Brain microvascular endothelial cell (primary cell): ENCODE measurements around the gene PRDM15.
A peak's percentile ranks its signal among the peaks of the same experiment; 100 is the strongest.

ENCODE experiments used
- DNase-seq: peaks from one replicate; pipeline ENCODE4 v3.0.0-alpha.2; 2020
- H3K27ac ChIP-seq: fragments of 250-450 bp; sonication (Bioruptor Pico); 2 replicates; pipeline ENCODE4 v1.5.1; 2020; ENCODE audit warnings: mild to moderate bottlenecking, moderate library complexity
- H3K27me3 ChIP-seq: fragments of 250-450 bp; sonication (Bioruptor Pico); replicated peaks from 2 replicates; pipeline ENCODE4 v1.5.1; 2020; ENCODE audit warnings: mild to moderate bottlenecking
- H3K36me3 ChIP-seq: fragments of 250-450 bp; sonication (Bioruptor Pico); replicated peaks from 2 replicates; pipeline ENCODE4 v1.5.1; 2020; ENCODE audit warnings: mild to moderate bottlenecking
- H3K4me3 ChIP-seq: 2 replicates; pipeline ENCODE4 v1.5.1; 2011; ENCODE audit warnings: low read depth, mild to moderate bottlenecking, control low read depth, low read length, moderate library complexity
- CTCF ChIP-seq: IDR thresholded peaks from 2 replicates; pipeline ENCODE4 v1.5.1; 2011; ENCODE audit warnings: low read depth, mild to moderate bottlenecking, moderate library complexity, low read length, control low read depth, inconsistent platforms; ENCODE audit errors: missing control alignments
- in situ Hi-C: cut with HindIII; loops from 2 replicates; pipeline ENCODE4 v1.10.0; 2017; ENCODE audit warnings: low sequenced_read_pairs, low pct_ligation_motif_present

PRDM15 gene

GRCh38 chr21:41816583-41817165 lies 62.5 kb downstream of the PRDM15 start:
- no peaks in the 10 kb centered on the region for H3K27me3 ChIP-seq
- peaks cover 9% of the 10 kb centered on the region for H3K36me3 ChIP-seq
- DNase-seq: peak; percentile 36
- peak; percentile 95 for TF ChIP-seq CTCF
- in situ Hi-C loops: no loop called here
- no peak overlapping the region for H3K27ac ChIP-seq
- no peak overlapping the region for H3K4me3 ChIP-seq

GRCh38 chr21:41815652-41816582 lies 63.2 kb downstream of the PRDM15 start:
- DNase-seq: no peak
- H3K27me3 ChIP-seq: no peaks in the 10 kb centered on the region
- no peak for TF ChIP-seq CTCF
- in situ Hi-C loops: no loop called here
- H3K36me3 ChIP-seq: peaks cover 9% of the 10 kb centered on the region
- H3K27ac ChIP-seq: no peak overlapping the region
- no peak overlapping the region for H3K4me3 ChIP-seq

GRCh38 chr21:41813226-41813625 lies 65.9 kb downstream of the PRDM15 start:
- H3K27me3 ChIP-seq: no peaks in the 10 kb centered on the region
- no peak overlapping the region for H3K4me3 ChIP-seq
- DNase-seq: no peak
- no peak for TF ChIP-seq CTCF
- H3K36me3 ChIP-seq: peaks cover 15% of the 10 kb centered on the region
- no peak overlapping the region for H3K27ac ChIP-seq
- in situ Hi-C loops: no loop called here

- Histone ChIP-seq H3K4me3 (no peak overlapping the region), H3K27me3 (no peaks in the 10 kb centered on the region), H3K27ac (no peak overlapping the region), H3K36me3 (peaks cover 15% of the 10 kb centered on the region)
- in situ Hi-C loops: no loop called here
- no peak for TF ChIP-seq CTCF
- no peak for DNase-seq
Observed at GRCh38 chr21:41812679-41813078, 66.5 kb downstream of the PRDM15 start.

GRCh38 chr21:41810597-41810932 lies 68.6 kb downstream of the PRDM15 start:
- Histone ChIP-seq H3K4me3 (no peak overlapping the region), H3K27me3 (no peaks in the 10 kb centered on the region), H3K36me3 (peaks cover 12% of the 10 kb centered on the region), H3K27ac (no peak overlapping the region)
- no peak for DNase-seq
- in situ Hi-C loops: no loop called here
- TF ChIP-seq CTCF: no peak
